HG02852 (cell line): ENCODE data around the gene HPN.
"Not testable (repeated sequence)": the region's sequence is repeated elsewhere in the genome, so short reads cannot be mapped to it uniquely, and the experiment has no call there.

Experiments
- ATAC-seq: cut with Tn5 transposase; IDR thresholded peaks from one replicate; pipeline ENCODE4 v1.9.1; 2021; ENCODE audit warnings: mild to moderate bottlenecking, moderate library complexity; ENCODE audit not compliant: unreplicated experiment

Gene HPN

DNA sequence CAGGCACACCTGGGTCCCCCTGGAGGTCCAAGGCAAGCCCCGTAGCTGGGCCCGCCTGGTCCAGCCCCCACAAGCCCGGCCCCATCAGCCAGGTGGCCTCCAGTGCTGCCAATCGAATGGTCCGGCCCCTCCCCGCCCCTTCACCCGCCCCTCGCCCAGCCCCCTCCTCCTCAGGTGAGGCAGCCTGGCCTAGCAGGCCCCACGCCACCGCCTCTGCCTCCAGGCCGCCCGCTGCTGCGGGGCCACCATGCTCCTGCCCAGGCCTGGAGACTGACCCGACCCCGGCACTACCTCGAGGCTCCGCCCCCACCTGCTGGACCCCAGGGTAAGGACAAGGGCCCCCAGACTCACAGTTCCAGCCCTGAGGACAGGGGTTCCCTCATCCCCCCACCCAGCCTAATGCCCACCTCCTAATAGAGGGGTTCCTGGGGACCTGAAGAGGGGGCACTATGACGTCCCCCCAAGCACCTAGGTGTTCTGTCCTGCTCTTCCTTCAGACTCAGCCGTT is at the start of gene HPN:
Gene HPN, plus strand, starts transcription at position 174 of the 508 bp plus-strand sequence. CDS start 786 bp downstream, outside the sequence.
- ATAC-seq, result no peak

DNA sequence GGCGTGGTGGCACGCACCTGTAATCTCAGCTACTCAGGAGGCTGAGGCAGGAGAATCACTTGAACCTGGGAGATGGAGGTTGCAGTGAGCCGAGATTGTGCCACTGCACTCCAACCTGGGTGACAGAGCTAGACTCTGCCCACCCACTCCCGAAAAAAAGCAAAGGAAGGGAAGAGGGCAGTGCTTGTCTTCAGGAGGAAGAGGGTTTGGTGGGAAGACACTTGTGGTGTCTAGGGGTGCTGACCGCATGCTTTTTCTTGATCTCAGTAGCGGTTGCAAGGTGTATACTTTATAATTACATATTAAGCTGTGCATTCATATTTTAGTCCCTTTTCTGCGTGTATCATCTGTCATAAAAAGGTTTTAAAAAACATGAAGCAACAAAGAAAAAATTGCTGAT is 48.9 kb upstream of the HPN start:
- not testable (repeated sequence) for ATAC-seq

DNA sequence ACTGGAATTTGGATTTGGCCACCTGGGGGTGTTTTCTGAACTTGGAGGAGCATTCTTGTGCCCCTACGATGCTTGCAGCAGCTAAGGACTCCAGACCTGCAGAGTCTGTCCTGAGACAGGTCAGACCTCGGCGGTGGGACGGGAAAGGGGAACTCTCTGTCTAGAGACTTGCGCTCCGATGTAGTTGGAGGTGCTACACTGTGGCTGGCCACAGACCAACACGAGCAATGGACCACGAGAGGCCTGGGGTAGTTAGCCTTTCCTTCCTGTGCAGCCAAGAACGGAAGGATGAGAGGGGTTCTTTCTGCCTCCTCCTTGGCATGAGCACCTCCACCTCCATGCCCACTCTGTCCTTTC is 47.3 kb upstream of the HPN start:
- ATAC-seq, result no peak

DNA sequence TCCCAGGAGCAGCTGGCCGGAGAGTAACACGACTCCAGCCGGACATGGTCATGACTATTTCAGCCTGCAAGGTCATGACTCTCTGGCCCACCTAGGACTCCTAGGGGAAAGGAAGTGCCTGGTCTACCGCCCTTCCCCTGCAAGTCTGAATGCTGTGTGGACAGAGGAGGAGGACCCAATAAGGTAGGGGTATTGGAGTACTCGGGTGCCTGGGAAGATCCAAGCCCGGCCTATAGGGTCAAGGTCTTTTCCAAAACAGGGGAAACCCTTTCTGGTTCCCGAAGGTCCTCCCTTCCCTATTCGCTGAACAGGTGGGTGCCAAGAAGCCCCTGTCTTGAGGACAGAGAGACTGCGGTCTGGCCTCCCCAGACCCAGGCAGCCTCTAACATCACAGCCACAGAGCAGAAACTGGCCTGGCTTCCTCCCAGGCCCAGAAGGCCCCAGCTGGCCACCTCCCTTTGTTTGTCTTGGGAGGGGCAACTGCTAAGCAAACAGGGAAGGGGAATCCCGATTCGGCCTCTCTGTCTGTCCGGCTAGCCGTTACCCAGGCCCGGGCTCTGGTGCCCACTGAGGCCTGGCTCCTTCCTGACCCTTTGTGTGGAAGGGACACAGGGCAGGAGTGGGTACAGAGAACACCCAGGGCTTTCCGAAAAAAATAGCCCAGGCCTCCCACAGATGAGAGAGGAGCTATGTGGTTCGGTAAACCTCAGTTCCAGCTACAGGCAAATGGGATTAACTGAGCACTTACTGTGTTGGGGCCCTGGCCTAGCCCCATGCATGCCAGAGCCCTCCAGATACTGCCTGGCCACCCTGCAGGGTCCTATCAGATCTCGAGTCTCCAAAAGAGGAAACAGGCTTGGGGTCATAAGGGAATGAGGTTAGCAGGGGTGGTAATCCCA is 46.6 kb upstream of the HPN start:
- no peak for ATAC-seq

DNA sequence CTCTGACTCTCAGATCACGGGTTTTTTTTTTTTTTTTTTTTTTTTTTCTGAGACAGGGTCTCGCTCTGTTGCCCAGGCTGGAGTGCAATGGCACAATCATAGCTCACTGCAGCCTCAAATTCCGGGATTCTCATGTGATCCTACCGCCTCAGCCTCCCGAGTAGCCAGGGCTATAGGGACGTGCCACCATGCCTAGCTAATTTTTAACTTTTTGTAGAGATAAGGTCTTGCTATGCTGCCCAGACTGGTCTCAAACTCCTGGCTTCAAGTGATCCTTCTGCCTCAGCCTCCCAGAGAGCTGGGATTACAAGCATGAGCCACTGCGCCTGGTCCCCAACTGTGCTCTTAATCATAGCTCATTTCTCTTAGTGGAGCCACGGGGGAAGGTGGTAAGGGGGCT is 46.0 kb upstream of the HPN start:
- no peak for ATAC-seq

DNA sequence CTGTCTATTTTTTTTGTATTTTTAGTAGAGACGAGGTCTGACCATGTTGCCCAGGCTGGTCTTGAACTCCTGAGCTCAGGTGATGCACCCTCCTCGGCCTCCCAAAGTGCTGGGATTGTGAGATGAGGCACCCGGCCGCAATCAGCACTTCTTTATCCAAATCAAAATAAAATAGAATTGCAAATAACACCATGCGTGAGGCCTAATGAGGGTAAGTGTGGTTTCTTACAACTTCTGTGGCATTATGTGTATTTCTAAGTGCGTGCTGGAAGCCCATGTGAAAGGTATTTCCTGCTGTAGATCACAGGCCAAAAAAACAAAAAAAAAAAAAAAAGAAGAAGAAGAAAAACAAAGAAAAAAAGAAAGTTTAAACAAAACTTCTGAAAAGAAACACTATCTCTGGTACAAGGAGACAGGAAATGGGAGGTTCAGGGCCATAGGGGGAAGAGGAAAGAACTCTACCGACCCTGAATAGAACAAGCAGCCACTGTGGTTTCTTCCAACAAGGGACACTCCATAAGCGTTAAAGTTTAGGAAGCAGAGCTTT is 44.4 kb upstream of the HPN start:
- ATAC-seq, result no peak

DNA sequence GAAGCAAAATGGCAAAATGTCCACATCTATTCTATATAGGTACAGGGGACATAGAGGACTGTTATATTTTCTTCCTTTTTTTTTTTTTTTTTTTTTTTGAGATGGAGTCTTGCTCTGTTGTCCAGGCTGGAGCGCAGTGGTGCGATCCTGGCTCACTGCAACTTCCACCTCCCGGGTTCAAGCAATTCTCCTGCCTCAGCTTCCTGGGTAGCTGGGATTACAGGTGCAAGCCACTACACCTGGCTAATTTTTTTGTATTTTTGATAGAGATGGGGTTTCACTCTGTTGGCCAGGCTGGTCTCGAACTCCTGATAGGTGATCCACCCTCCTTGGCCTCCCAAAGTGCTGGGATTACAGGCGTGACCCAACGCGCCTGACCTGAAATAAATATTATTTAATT is 43.3 kb upstream of the HPN start:
- not testable (repeated sequence) for ATAC-seq

DNA sequence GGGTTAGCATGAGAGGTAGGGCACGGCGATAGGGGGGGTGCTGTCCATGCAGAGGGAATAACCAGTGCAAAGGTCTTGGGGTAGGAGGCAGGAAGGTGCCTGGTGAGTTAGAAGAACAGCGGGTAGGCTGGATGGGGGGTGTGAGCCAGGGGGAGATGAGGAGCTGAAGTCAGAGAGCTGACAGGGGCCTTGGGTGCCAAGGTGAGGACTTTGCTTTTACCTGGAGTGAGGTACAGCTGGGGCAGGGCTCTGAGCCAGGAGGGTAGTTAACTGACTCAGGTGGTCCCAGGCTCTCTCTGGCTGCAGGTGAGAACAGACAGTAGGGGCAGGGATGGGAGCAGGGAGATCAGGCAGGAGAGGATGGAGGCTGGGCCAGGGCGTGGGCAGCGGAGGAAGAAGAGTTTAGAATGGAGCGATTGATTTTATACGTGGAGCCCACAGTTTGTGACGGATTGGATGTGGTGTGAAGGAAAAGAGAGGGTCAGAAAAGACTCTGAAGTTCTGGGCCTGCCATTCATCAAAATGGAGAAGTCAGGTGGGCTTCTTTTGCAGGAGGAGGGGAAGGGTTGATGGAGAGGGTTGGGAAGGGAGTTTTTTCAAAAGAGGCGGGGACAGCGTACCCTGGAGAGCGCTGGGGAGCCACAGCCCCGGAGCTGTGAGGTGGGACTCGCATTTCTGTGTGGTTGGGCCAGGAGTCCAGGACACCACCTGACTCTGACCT is 42.6 kb upstream of the HPN start:
- ATAC-seq, result no peak

DNA sequence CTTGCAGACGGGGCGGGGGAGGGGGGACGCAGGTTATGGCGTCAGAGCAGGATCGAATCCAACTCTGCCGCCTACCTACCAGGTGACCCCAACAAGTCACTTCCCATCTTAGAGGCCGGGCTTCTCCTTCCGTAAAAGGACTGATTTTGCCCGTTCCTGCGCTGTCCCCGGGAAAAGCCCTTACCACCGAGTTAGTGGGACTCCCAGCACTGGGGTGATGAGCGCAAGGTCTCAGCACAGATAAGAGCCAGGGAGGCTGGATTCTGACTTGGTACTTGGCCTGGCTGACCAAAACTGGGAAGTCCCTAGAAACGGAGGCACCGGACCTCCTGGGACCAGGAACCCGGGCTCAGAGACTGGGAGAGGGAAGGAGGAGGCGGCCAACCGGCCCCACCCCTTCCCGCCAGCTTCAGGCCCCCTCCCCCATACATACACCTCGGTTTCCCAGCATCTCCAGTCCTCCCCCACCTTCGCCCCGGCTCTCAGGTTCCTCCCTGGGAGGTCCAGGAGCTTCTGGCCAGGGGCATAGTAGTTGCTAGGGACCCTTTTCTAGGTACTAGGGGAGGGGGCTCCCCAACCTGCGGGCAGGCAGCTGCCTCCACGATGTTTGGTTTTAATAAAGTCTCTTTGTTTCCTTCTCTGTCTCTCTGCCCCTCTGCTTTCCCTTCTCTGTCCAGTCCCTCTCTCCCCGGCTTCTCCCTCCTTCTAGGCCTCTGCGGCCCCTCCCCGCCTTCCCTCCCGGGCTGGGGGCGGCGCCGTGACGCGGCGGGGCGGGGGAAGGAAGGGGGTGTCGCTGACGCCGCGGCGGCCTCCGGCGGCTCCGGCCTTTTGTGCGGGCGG is 41.8 kb upstream of the HPN start, which contains the start of gene GRAMD1A:
Gene GRAMD1A, plus strand, starts transcription at position 826 of the 840 bp plus-strand sequence. CDS start 156 bp downstream, outside the sequence.
- ATAC-seq, result peak; percentile 44

DNA sequence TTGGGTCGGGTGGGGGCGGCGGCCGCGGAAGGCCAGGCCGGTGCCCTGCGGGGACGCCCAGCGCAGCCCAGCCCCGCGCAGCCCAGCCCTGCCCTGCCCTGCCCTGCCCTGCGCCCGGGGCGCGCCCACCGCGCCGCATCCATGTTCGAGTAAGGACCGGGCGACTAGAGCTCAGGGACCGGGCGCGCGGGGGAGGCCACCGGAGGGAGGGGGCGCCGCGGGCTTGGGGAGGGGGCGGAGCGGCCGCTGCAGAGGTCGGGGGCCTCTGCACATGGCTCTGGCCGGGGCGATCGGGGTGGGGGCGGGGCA is 41.2 kb upstream of the HPN start:
- ATAC-seq, result no peak

DNA sequence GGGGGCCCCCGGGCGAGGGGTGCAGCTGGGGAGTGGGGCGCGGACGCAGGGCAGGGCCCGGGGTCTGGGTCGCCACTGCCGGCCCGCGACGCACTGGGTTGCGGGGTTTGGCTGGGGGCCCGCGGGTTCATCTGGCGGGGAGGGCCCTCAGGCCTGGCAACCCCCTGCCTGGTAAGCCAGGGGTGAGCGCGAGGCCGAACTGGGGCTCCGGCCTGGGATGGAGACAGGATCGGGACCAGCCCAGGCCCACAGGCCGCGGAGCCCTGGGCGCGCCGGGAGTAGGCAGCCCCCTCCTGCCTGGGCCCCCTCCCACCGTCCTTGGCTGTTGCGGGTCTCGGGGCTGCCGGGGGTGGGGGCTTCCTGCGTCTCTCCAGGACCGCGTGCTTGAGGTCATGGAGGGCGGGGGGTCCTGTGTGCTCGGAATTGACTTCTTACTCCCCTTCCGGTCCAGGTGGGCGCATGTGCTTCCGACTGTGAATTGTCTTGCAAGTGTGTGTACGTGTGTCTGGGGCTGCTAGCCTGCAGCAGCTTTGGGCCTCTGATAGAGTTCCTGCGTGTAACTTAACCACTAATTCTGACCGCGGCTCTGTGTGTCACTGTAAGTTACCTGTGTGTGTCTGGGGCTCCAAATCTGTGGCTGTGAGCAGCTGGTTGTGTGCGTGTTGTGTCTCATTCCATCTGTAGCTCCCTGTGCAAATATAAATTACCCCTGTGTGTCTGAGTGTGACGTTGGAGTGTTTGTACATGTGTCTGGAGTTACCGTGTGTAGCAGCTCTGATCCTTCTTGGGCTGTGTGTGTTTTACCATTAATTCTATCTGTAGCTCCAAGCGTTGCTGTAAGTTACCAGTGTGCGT is 40.6 kb upstream of the HPN start:
- peak; percentile 13 for ATAC-seq

DNA sequence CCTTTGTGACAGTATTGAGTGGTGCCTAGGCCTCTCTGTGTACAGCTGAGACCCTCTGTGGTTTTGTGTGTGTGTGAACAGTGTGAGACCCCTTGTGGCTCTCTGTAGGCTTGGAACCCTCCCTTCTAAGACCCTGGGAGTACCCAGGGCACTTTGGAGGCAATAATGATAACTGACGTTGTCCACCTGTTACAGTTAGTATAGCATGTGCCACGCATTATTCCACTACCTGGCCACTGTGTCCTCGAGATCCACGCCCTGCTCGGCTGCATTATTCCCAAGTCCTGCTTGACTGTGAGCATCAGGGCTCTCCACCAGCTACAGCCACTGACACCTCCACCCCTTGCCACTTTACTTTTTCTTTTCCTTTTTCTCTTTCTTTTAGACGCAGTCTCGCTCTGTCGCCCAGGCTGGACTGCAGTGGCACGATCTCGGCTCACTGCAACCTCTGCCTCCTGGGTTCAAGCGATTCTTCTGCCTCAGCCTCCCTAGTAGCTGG is 39.4 kb upstream of the HPN start:
- no peak for ATAC-seq

DNA sequence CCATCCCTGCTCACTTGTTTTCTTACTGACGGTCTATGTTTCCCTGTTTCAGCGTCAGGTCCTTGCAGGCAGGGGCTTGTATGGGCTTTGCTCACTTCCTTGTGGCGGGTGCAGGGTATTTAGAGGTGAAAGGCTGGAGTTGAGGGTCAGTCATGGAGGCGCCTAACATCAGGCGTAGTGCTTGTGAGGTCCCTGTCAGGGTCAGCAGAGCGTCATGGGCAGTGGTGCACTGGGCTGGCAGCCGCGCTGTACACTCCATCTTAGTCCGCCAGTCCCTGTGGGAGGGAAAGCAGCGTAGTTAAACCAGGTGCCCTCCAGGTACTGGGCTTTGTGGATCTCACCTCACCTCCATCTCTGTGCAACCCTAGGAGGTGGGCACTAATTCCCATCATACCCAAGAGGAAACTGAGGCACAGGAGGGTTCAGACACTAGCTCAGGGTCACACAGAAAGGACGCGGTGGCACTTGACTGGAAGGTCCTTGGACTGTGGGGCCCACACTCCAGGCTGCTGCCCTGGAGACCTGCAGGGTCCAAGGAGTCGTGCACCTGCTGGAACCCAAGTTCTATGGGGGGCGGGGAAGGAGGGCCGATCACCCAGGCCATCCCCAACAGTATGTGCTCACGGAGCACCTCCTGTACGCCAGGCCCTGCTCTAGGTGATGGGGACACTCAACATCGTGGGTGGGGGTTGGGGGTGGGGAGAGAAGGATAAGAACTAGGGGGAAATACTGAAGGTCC is 36.8 kb upstream of the HPN start:
- no peak for ATAC-seq

DNA sequence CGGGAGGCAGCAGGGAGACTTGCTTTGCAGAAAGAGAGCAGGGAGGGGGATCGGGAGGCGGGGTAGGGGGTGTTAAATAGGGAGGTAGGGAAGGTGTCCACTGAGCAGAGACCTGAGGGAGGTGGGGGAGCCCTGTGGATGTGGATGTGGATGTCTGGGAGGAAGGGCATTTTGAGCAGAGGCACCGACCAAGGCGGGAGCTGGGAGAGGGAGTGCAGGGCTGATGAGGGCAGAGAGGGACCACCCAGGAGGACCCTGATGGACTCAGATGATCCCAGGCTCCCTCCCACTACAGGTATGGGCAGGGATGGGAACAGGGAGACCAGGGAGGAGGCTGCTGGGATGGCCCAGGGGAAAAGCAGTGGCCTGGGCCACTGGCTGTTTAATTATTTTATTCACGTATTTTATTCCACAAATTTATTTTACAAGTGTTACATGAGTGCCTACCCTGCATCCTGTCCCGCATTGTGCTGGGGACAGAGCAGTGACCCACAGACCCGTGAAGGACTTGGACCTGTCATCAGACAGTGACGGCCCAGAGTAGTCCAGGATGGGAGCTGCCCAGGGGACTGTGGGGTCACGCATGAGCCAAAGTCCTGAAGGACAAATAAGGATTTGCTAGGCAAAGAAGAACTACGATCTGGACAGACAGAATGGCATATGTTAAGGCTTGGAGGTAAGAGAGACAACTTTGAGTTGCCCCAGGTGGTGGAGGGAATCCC is 36.1 kb upstream of the HPN start:
- ATAC-seq, result no peak

DNA sequence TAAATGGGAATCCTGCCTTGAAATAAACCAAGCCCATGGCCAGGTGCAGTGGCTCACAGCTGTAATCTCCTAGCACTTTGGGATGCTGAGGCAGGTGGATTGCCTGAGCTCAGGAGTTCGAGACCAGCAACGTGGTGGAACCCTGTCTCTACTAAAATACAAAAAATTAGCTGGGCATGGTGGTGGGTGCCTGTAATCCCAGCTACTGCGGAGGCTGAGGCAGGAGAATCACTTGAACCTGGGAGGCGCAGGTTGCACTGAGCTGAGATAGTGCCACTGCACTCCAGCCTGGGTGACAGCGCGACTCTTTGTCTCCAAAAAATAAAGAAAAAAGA is 35.5 kb upstream of the HPN start:
- not testable (repeated sequence) for ATAC-seq

DNA sequence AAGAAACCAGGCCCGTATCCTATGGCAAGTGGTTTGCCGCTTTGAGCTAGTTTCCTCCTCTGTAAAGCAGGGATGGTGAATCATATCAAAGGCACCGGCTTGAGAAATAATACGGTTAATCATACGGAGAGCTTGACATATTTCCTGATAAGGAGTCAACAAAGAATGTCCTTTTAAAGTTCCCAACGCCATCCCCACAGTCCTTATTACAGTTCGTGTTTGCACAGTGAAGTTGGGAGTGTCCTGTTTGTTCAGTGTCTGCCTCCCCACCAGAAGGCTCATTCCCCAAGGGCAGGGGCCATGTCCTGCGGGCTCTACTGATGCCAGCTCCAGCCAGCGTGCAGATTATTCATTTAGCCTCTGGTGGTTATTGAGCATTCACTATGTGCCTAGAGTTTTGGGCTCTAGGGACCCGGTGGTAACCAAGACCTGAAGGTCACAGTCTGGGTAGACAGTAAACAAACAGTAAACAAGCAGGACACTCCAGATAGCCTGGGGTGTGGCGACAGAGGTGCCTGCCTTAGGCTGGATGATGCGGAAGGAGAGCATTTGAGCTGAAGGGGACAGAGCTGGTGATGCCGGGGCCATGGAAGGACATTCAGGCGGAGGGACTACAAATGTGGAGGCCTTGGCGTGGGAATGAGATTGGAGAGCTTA is 35.1 kb upstream of the HPN start:
- ATAC-seq, result no peak

DNA sequence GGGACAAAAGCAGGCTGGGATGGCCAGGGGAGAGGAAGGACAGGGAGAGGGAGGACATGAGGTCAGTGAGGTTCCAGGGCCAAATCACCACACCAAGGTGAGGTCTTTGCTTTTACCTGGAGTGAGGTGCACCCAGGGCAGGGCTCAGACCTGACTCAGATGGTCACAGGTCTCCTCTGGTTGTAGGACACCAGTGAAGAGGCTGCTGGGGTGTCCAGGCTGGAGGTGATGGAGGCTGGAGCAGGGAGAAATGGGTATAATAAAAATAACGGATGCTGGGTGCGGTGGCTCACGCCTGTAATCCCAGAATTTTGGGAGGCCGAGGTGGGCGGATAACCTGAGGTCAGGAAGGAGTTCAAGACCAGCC is 34.5 kb upstream of the HPN start:
- no peak for ATAC-seq

DNA sequence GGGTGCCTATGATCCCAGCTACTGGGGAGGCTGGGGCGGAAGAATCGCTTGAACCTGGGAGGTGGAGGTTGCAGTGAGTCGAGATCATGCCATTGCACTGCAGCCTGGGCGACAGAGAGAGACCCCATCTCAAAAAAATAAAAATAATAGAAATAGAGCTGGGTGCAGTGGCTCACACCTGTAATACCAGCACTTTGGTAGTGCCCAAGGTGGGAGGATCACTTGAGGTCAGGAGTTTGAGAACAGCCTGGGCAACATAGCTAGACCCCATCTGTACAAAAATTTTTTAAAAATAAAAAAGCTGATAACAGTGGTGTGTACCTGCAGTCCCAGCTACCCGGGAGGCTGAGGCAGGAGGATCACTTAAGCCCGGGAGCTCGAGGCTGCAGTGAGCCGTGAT is 34.1 kb upstream of the HPN start:
- not testable (repeated sequence) for ATAC-seq
